Astrocyte of the spinal cord (primary cell): ENCODE data around the gene CRB1.

Experiments
- DNase-seq: peaks from one replicate; pipeline ENCODE4 v3.0.0; 2011; ENCODE audit warnings: low read depth, low spot score
- H3K4me3 ChIP-seq: 2 replicates; pipeline ENCODE4 v1.5.1; 2011; ENCODE audit warnings: low read depth, mild to moderate bottlenecking, low read length, moderate library complexity
- in situ Hi-C: cut with HindIII; loops from 2 replicates; pipeline ENCODE4 v1.10.0; 2017; ENCODE audit warnings: low sequenced_read_pairs
- TF ChIP-seq, protein P1 (sequence below): IDR thresholded peaks from 2 replicates; pipeline ENCODE4 v1.5.1; 2012; ENCODE audit warnings: low read depth, mild to moderate bottlenecking, low read length, inconsistent platforms

CRB1 gene

DNA sequence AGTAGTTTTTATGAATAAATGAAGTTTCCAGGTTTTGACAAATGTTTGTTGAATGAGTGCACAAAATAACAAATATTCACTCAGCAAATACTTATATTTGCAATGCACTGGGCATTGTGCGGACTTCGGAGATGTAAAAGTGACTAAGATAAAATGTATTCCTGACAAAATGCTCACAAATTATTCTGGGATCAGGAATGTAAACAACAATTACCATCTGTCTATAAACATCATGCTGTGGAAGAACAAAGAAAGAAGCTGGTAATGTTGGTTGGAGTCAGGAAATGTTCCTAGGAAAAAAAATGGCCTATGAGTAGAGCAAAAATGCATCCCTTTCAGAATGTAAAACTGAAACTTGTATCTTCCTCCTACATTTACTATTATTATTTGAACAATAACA lies 68.5 kb downstream of the CRB1 start:
- DNase-seq = no peak
- TF ChIP-seq, protein P1, sequence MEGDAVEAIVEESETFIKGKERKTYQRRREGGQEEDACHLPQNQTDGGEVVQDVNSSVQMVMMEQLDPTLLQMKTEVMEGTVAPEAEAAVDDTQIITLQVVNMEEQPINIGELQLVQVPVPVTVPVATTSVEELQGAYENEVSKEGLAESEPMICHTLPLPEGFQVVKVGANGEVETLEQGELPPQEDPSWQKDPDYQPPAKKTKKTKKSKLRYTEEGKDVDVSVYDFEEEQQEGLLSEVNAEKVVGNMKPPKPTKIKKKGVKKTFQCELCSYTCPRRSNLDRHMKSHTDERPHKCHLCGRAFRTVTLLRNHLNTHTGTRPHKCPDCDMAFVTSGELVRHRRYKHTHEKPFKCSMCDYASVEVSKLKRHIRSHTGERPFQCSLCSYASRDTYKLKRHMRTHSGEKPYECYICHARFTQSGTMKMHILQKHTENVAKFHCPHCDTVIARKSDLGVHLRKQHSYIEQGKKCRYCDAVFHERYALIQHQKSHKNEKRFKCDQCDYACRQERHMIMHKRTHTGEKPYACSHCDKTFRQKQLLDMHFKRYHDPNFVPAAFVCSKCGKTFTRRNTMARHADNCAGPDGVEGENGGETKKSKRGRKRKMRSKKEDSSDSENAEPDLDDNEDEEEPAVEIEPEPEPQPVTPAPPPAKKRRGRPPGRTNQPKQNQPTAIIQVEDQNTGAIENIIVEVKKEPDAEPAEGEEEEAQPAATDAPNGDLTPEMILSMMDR = no peak
- in situ Hi-C loops = no loop called here
- no peak overlapping the region for H3K4me3 ChIP-seq

DNA sequence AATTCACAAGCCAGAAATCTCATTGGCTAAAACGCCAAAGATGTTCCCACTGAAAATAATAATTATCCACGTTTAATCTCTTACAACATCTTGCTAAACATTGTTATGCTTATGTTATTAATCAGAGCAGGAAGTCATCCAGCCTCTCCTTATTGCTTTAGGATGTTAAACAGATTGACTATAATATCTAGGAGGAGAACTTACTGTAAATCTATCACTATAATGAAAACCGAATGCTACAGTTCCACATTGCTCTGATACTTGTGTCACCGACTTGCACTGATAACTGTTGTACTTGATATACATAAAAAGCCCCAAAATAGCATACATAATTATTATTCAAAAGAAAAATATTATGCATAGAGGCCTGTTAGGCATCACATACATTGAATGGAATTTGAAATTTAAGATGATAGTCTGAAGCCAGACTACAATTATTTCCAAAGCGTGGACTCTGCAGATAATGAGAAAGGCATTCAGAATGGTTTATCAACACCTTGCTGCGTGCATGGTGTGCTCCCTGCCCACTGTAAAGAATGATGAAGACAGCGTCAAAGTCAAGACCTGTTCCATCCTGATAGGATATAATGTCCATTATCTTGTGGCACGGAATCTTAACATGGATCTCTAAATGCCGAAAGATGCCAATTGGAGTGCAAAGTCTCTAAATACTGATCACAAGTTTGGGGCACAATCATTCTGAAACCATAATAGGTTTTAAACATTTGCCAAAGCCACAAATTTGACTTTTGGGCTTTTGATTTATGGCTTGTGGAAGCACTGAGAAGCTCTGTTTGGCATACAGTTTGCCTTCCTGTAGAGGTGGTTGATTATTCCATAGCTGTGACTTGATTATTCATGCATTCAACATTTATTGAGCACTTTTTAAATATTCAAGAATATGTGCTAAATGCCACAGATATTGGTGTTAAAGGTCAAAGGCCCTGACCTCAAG lies 71.3 kb downstream of the CRB1 start:
- TF ChIP-seq, protein P1 = no peak
- in situ Hi-C loops = no loop called here

DNA sequence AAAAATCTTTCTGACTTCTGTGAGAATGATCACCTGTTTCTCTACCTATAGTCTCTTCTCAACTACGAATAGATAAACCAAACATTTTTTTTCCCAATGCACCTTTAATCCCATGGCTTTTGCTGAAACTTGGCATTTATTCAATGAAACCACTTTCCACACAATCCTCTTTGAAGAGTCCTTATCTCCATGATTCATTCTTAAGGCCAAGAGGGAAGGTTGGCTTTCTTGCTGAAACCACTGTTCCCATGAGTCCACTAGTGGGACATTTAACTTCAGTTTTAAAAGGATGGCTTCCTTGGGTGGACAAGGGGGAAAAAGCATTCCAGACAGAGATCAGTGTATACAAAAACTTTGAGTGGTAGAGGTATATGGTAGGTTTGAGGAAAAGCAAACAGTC lies 73.6 kb downstream of the CRB1 start:
- TF ChIP-seq, protein P1 = no peak
- H3K4me3 ChIP-seq = no peak overlapping the region
- DNase-seq = no peak
- in situ Hi-C loops = no loop called here

More for the DNA sequence above, 71.3 kb downstream of the CRB1 start:
- no peak overlapping the region for H3K4me3 ChIP-seq
- no peak for DNase-seq

DNA sequence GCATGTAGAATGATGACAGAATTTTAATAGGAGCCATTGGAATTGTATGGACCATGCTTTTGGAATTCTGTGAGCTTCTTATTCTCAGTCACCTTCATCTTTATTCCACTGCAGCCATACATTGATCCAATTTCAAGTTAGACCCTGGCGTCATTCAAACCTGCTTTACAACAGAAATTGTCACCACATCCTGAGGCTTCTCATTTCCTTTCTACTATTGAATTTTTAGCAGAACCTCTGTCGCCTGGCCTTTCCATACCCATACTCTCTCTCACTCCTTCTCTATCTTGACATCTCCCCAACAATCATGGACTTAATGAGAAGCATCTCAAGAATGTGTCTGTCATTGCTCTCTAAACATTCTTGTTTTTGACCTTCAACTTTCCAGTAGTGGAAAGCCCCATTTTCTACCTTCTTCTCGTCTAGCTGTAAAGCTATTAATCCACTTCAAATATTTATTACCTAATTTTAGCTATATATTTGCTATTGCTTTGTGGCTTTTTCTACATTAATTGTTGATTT lies 74.1 kb downstream of the CRB1 start:
- TF ChIP-seq, protein P1 = no peak
- H3K4me3 ChIP-seq = no peak overlapping the region
- in situ Hi-C loops = no loop called here
- DNase-seq = no peak

DNA sequence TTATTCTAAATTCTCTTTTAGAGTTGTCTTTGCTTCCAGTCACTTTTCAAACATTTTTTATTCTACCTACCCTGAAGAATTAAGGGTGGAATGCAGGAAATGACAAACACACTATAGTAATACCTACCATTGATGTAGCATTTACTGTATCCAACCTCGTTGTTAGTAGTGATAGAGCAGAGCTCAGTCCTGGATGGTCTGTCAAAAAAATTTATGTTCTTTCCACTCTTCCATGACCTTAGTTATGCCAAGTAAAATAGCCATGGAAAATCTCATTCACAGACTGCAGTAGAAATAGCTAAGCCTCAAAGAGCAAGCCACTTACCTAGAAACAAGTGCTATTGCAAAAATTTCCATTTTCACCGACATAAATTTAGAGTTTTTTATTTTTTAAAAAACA lies 74.6 kb downstream of the CRB1 start:
- in situ Hi-C loops = no loop called here
- TF ChIP-seq, protein P1 = no peak
- no peak for DNase-seq
- no peak overlapping the region for H3K4me3 ChIP-seq

DNA sequence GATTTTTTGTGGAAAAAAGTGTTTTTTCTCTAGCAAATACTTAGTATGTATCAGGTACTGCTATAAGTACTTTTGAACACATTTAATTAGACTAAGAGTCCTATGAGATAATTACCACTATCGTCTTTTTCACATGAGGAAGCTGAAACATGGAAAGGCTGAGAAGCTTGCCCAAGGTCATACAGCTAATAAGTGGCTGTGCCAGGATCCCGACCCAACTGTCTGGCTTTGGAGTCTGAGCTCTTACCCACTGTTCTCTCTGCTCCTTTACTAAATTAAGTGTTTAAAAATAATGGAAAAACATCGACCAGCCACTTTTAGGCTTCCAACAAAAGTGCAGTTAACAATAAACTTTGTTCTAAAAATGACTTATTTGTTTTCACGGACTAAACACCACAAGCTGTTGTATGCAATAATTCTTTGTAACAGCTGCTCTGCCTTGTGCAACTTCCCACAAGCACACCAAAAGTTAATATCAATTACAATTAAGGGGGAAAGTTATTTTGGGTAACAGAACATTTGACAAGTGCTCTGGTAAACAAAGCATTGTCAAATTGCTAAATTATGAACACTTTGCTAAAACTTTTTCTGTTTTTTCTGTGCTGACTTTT lies 75.7 kb downstream of the CRB1 start:
- TF ChIP-seq, protein P1 = no peak
- no peak for DNase-seq
- in situ Hi-C loops = no loop called here
- no peak overlapping the region for H3K4me3 ChIP-seq
